ENCODE data around the gene C22orf15. TPM values are rescaled to one million over a fixed set of nuclear protein-coding genes. Genes with fewer than 3 reads are reported as not detected.
A peak's percentile ranks its signal among the peaks of the same experiment; 100 is the strongest.

C22orf15 gene
- total and polyA plus RNA-seq, 2 experiments from 2014 or later = 0.37 TPM; not detected in 1

DNA sequence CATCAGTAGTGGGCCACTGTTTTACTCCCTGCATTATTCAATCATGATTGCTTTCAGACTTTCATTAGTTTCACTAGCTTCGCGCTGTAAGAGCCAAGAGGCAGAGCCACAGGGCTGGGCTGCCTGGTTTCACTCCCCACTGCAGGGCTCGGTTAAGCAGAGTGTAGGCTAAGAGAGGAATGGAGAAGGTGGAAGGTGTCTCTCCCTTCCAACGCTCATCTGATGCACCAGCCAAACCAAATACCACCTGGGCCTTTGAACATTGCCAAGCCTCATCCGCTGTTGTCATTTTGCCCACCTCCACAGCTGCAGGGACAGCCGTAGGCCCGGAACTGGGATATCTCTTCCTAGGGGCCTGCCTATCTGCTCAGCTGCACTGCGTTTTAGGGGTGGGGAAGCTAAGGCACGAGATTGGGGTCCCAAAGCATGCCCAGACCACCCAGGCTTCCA, 23.5 kb downstream of the C22orf15 start:
- Histone ChIP-seq H2AFZ (peak overlapping the region; percentile 77), H3K27ac (peak overlapping the region; percentile 100), H3K9me2 (replicated peaks; ENCODE audit: insufficient read depth) (no peaks in the 10 kb centered on the region), H4K20me1 (ENCODE audit: insufficient read depth, poor library complexity, severe bottlenecking) (peaks cover 40% of the 10 kb centered on the region), H3K4me3 (no peak overlapping the region), H3K4me2 (peak overlapping the region; percentile 85), H3K9me3 (ENCODE audit: low read depth) (no peaks in the 10 kb centered on the region), H3K27me3 (no peaks in the 10 kb centered on the region), H3K36me3 (replicated peaks; ENCODE audit: insufficient read depth, low read depth) (no peaks in the 10 kb centered on the region), H3K79me2 (peaks cover 41% of the 10 kb centered on the region), H3K4me1 (ENCODE audit: insufficient read depth) (peaks cover 67% of the 10 kb centered on the region)
- TF ChIP-seq, protein P1, sequence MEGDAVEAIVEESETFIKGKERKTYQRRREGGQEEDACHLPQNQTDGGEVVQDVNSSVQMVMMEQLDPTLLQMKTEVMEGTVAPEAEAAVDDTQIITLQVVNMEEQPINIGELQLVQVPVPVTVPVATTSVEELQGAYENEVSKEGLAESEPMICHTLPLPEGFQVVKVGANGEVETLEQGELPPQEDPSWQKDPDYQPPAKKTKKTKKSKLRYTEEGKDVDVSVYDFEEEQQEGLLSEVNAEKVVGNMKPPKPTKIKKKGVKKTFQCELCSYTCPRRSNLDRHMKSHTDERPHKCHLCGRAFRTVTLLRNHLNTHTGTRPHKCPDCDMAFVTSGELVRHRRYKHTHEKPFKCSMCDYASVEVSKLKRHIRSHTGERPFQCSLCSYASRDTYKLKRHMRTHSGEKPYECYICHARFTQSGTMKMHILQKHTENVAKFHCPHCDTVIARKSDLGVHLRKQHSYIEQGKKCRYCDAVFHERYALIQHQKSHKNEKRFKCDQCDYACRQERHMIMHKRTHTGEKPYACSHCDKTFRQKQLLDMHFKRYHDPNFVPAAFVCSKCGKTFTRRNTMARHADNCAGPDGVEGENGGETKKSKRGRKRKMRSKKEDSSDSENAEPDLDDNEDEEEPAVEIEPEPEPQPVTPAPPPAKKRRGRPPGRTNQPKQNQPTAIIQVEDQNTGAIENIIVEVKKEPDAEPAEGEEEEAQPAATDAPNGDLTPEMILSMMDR (IDR thresholded peaks at IDR 0.05; ENCODE audit: poor library complexity) = no peak
- no peak for TF ChIP-seq EZH2phosphoT487 (IDR thresholded peaks at IDR 0.05; ENCODE audit: low read depth, severe bottlenecking, unreplicated experiment)
- TF ChIP-seq EZH2 (IDR thresholded peaks at IDR 0.05; ENCODE audit: borderline replicate concordance) = no peak
- whole genome bisulfite sequencing (ENCODE audit: low lambda C conversion rate, missing lambda C conversion rate) = 73% methylated on average over 9 of the region's 9 CpGs
- DNase-seq (ENCODE audit: low spot score) = no peak

DNA sequence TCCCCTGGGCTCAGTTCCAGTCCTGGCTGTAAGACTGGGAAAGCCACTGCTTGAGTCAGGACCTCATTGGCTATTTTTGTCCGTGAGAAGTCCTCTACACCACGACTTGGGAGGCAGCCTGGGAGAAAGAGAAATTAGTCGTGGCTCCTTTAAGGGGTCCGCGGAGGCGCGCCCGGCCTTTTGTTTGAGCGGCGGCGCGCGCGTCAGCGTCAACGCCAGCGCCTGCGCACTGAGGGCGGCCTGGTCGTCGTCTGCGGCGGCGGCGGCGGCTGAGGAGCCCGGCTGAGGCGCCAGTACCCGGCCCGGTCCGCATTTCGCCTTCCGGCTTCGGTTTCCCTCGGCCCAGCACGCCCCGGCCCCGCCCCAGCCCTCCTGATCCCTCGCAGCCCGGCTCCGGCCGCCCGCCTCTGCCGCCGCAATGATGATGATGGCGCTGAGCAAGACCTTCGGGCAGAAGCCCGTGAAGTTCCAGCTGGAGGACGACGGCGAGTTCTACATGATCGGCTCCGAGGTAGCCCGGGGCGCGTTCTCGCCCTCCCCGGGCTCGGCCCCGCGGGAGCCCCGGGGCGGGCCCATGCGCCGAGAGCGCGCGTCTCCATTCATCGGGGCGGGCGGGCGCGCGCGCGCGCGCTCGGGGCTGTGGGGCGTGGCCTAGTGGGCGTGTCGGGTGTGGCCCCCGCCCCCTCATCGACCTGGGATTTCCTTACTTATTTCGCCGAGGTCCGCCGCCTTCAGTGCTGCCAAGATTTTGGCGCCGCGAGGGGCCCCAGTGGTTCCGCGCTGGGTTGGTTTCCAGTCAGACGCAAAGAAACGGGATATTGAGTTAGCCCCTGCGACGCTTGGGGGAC, 24.2 kb downstream of the C22orf15 start, which contains the start of gene SMARCB1:
Gene SMARCB1, plus strand, starts transcription at position 215 of the 848 bp plus-strand sequence. Its CDS starts 204 bp downstream, at position 419.
- Histone ChIP-seq H4K20me1 (ENCODE audit: insufficient read depth, poor library complexity, severe bottlenecking) (peaks cover 46% of the 10 kb centered on the region), H3K79me2 (peaks cover 48% of the 10 kb centered on the region), H3K9me2 (replicated peaks; ENCODE audit: insufficient read depth) (no peaks in the 10 kb centered on the region), H2AFZ (peak within 1 kb of the TSS; percentile 77), H3K27ac (peak within 1 kb of the TSS; percentile 100), H3K4me3 (peak within 1 kb of the TSS; percentile 91), H3K4me1 (ENCODE audit: insufficient read depth) (peaks cover 67% of the 10 kb centered on the region), H3K4me2 (peak within 1 kb of the TSS; percentile 85), H3K9me3 (ENCODE audit: low read depth) (no peaks in the 10 kb centered on the region), H3K36me3 (replicated peaks; ENCODE audit: insufficient read depth, low read depth) (no peaks in the 10 kb centered on the region), H3K27me3 (no peaks in the 10 kb centered on the region)
- DNase-seq (ENCODE audit: low spot score) = peak; percentile 96
- WGBS (ENCODE audit: low lambda C conversion rate, missing lambda C conversion rate) = 1% methylated on average over 67 of the region's 97 CpGs
- TF ChIP-seq EZH2 (IDR thresholded peaks at IDR 0.05; ENCODE audit: borderline replicate concordance) (no peak), EZH2phosphoT487 (IDR thresholded peaks at IDR 0.05; ENCODE audit: low read depth, severe bottlenecking, unreplicated experiment) (no peak)
- TF ChIP-seq, protein P1 (IDR thresholded peaks at IDR 0.05; ENCODE audit: poor library complexity) = no peak

DNA sequence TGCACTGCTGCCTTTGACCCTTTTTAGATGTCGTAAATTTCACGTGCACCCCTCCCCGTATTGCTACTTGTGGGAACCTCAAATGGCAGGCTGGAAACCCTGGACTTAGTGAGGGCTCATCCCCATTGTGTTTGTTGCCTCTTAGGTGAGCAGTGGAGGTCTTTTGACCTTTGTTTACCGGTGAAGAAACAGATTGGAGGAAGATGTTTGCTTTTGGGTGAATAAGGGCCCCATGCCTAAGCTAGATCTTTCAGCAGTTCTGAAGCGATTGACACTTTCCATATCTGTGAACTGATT, 24.8 kb downstream of the C22orf15 start:
- peaks cover 54% of the 10 kb centered on the region for H3K79me2 ChIP-seq
- H4K20me1 ChIP-seq (ENCODE audit: insufficient read depth, poor library complexity, severe bottlenecking) = peaks cover 50% of the 10 kb centered on the region
- no peak for DNase-seq (ENCODE audit: low spot score)
- 3% methylated on average over 5 of the region's 5 CpGs for WGBS (ENCODE audit: low lambda C conversion rate, missing lambda C conversion rate)
- H3K4me3 ChIP-seq = peak overlapping the region; percentile 91
- no peaks in the 10 kb centered on the region for H3K36me3 ChIP-seq (replicated peaks; ENCODE audit: insufficient read depth, low read depth)
- no peaks in the 10 kb centered on the region for H3K27me3 ChIP-seq
- H3K9me3 ChIP-seq (ENCODE audit: low read depth) = no peaks in the 10 kb centered on the region
- H2AFZ ChIP-seq = no peak overlapping the region
- TF ChIP-seq EZH2 (IDR thresholded peaks at IDR 0.05; ENCODE audit: borderline replicate concordance) = no peak
- no peak for TF ChIP-seq EZH2phosphoT487 (IDR thresholded peaks at IDR 0.05; ENCODE audit: low read depth, severe bottlenecking, unreplicated experiment)
- TF ChIP-seq, protein P1 (IDR thresholded peaks at IDR 0.05; ENCODE audit: poor library complexity) = no peak
- peak overlapping the region; percentile 100 for H3K27ac ChIP-seq
- no peaks in the 10 kb centered on the region for H3K9me2 ChIP-seq (replicated peaks; ENCODE audit: insufficient read depth)
- H3K4me1 ChIP-seq (ENCODE audit: insufficient read depth) = peaks cover 66% of the 10 kb centered on the region
- H3K4me2 ChIP-seq = peak overlapping the region; percentile 85

All from hepatocyte (in vitro differentiated cells).